OCI-LY7 (cell line): ENCODE data around the gene GLI3.

Source experiments
- EZH2phosphoT487 ChIP-seq: fragments of 200-600 bp; sonication (generic); IDR thresholded peaks from 2 replicates; pipeline ENCODE4 v1.6.1; 2018; ENCODE audit warnings: low read depth, borderline replicate concordance, mild to moderate bottlenecking, mixed run types, antibody characterized with exemption, low read length, moderate library complexity, mixed read lengths
- TF ChIP-seq, protein P1 (sequence below): fragments of 200-600 bp; sonication (generic); conservative IDR thresholded peaks from 2 replicates; pipeline ENCODE4 v1.5.1; 2014; ENCODE audit warnings: mild to moderate bottlenecking, antibody characterized with exemption, low read length, moderate library complexity, mixed read lengths

DNA sequence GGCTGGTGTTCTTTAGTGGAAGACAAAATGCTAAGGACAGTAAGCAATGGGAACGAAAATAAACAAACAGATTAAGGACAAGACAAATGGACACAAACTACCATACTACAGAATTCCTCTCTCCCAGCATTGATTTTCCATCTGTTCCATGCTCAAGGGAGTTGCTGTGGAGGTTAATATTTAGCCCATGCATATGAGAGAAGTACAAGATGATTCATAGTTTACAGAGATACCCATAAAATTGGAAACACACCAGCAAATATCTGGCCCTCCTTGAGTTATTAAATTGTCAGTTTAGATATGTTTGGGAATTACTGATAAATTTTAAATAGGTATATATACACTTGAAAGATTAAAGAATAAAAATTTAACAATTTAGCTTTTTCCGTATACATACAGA is 69.8 kb downstream of the GLI3 start:
- TF ChIP-seq, protein P1, sequence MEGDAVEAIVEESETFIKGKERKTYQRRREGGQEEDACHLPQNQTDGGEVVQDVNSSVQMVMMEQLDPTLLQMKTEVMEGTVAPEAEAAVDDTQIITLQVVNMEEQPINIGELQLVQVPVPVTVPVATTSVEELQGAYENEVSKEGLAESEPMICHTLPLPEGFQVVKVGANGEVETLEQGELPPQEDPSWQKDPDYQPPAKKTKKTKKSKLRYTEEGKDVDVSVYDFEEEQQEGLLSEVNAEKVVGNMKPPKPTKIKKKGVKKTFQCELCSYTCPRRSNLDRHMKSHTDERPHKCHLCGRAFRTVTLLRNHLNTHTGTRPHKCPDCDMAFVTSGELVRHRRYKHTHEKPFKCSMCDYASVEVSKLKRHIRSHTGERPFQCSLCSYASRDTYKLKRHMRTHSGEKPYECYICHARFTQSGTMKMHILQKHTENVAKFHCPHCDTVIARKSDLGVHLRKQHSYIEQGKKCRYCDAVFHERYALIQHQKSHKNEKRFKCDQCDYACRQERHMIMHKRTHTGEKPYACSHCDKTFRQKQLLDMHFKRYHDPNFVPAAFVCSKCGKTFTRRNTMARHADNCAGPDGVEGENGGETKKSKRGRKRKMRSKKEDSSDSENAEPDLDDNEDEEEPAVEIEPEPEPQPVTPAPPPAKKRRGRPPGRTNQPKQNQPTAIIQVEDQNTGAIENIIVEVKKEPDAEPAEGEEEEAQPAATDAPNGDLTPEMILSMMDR = no peak
- no peak for TF ChIP-seq EZH2phosphoT487
